A673 (cell line): ENCODE measurements around the gene GARNL3. TPM values are rescaled to one million over a fixed set of nuclear protein-coding genes. Genes with fewer than 3 reads are reported as not detected.
A peak's percentile ranks its signal among the peaks of the same experiment; 100 is the strongest.

Experiments
- BruUV-seq: library from RNA; stranded (reverse); fragments of 400-500 nt; replicated peaks from 2 replicates; lab custom pipeline; 2021; lab: Mats Ljungman, UMichigan
- CTCF ChIA-PET: fragments of 300-600 bp; sonication (Branson Sonifier 250); formaldehyde crosslinking; loops from one replicate; lab custom pipeline; 2022; ENCODE audit warnings: antibody characterized with exemption; lab: Charles Lee
- POLR2A ChIA-PET: fragments of 300-600 bp; sonication (Branson Sonifier 250); formaldehyde crosslinking; loops from one replicate; lab custom pipeline; 2022; ENCODE audit warnings: antibody characterized with exemption; ENCODE audit not compliant: low non-redundant PET; lab: Charles Lee
- DNase-seq: peaks from one replicate; pipeline ENCODE4 v3.0.0-alpha.2; 2015; ENCODE audit warnings: low spot score
- H3K27ac ChIP-seq: fragments of 200-600 bp; sonication (generic); 2 replicates; pipeline ENCODE4 v1.5.1; 2016; ENCODE audit warnings: mixed run types, low read depth, mild to moderate bottlenecking, mixed read lengths, antibody characterized with exemption, low read length; ENCODE audit not compliant: poor library complexity, severe bottlenecking
- H3K27me3 ChIP-seq: fragments of 200-600 bp; sonication (generic); replicated peaks from 2 replicates; pipeline ENCODE4 v1.6.1; 2017; ENCODE audit warnings: mixed run types, low read depth, mild to moderate bottlenecking, mixed read lengths, antibody characterized with exemption, low read length; ENCODE audit not compliant: insufficient read depth, poor library complexity
- H3K36me3 ChIP-seq: fragments of 200-600 bp; sonication (generic); 2 replicates; pipeline ENCODE4 v1.6.1; 2016; ENCODE audit warnings: mixed run types, mild to moderate bottlenecking, mixed read lengths, antibody characterized with exemption, low read length; ENCODE audit not compliant: insufficient read depth, poor library complexity, severe bottlenecking
- H3K4me1 ChIP-seq: fragments of 200-600 bp; sonication (generic); 2 replicates; pipeline ENCODE4 v1.6.1; 2017; ENCODE audit warnings: mixed run types, mild to moderate bottlenecking, mixed read lengths, antibody characterized with exemption, low read length; ENCODE audit not compliant: insufficient read depth, poor library complexity, severe bottlenecking
- H3K4me3 ChIP-seq: fragments of 200-600 bp; sonication (generic); 2 replicates; pipeline ENCODE4 v1.5.1; 2016; ENCODE audit warnings: low read depth, mixed run types, mild to moderate bottlenecking, mixed read lengths, low read length; ENCODE audit not compliant: poor library complexity, severe bottlenecking
- H3K9me3 ChIP-seq: fragments of 200-600 bp; sonication (generic); 2 replicates; pipeline ENCODE4 v1.6.1; 2016; ENCODE audit warnings: mixed run types, low read depth, mild to moderate bottlenecking, mixed read lengths, antibody characterized with exemption, low read length; ENCODE audit not compliant: poor library complexity, severe bottlenecking
- CTCF ChIP-seq: fragments of 300-800, 200-600 bp; sonication (generic); conservative IDR thresholded peaks from 2 replicates; pipeline ENCODE4 v1.5.1; 2017; ENCODE audit warnings: low read depth, mild to moderate bottlenecking, antibody characterized with exemption, low read length, moderate library complexity, mixed read lengths
- EZH2 ChIP-seq: fragments of 200-600 bp; sonication (generic); IDR thresholded peaks from 2 replicates; pipeline ENCODE4 v1.6.1; 2017; ENCODE audit warnings: borderline replicate concordance, low read depth, mild to moderate bottlenecking, mixed read lengths, antibody characterized with exemption, low read length; ENCODE audit not compliant: poor library complexity, severe bottlenecking
- intact Hi-C: fragments of 100-400 bp; cut with micrococcal nuclease; formaldehyde crosslinking; loops from one replicate; pipeline ENCODE4 v1.10.0; 2022; ENCODE audit not compliant: unreplicated experiment
- total RNA-seq: library from RNA; stranded (reverse); gene quantifications from 2 replicates; pipeline ENCODE4 v1.2.3, GENCODE V29; 2021

Gene GARNL3
- total RNA-seq, 1 experiment from 2014 or later = 7.8 TPM

- no peak overlapping the region for H3K27ac ChIP-seq
- POLR2A ChIA-PET = no interaction called here
- no peaks in the 10 kb centered on the region for H3K27me3 ChIP-seq
- H3K9me3 ChIP-seq = no peaks in the 10 kb centered on the region
- no TSS peak for BruUV-seq
- DNase-seq = no peak
- H3K4me1 ChIP-seq = peaks cover 9% of the 10 kb centered on the region
- H3K36me3 ChIP-seq = no peaks in the 10 kb centered on the region
- CTCF ChIA-PET = no interaction called here
- intact Hi-C loops = no loop called here
- H3K4me3 ChIP-seq = no peak overlapping the region
- TF ChIP-seq CTCF = no peak
- no peak for TF ChIP-seq EZH2
Measured at GRCh38 chr9:127309715-127310114, 45.1 kb downstream of the GARNL3 start.

- Histone ChIP-seq H3K9me3 (no peaks in the 10 kb centered on the region), H3K4me3 (no peak overlapping the region), H3K27me3 (no peaks in the 10 kb centered on the region), H3K27ac (no peak overlapping the region), H3K36me3 (no peaks in the 10 kb centered on the region), H3K4me1 (peaks cover 9% of the 10 kb centered on the region)
- ChIA-PET POLR2A (no interaction called here), CTCF (interaction anchor here (0.6 kb wide), 1 partner anchor 91 kb away, joined by 8 read pairs; no protein-coding TSS in a partner anchor)
- intact Hi-C loops = no loop called here
- DNase-seq = peak; percentile 46
- no TSS peak for BruUV-seq
- no peak for TF ChIP-seq EZH2
- peak; percentile 63 for TF ChIP-seq CTCF
Measured at GRCh38 chr9:127311239-127311741, 46.7 kb downstream of the GARNL3 start.

GRCh38 chr9:127313042-127313560, 48.5 kb downstream of the GARNL3 start:
- Histone ChIP-seq H3K36me3 (no peaks in the 10 kb centered on the region), H3K9me3 (no peaks in the 10 kb centered on the region), H3K27ac (no peak overlapping the region), H3K4me1 (peaks cover 17% of the 10 kb centered on the region), H3K27me3 (no peaks in the 10 kb centered on the region), H3K4me3 (no peak overlapping the region)
- no peak for TF ChIP-seq CTCF
- DNase-seq = no peak
- BruUV-seq = no TSS peak
- ChIA-PET POLR2A (no interaction called here), CTCF (no interaction called here)
- intact Hi-C loops = no loop called here
